A549 treated with Hydrocortisone at 1 μM for 4 hours (cell line): ENCODE measurements around the gene NTN4. TPM values are rescaled to one million over a fixed set of nuclear protein-coding genes. Genes with fewer than 3 reads are reported as not detected.

Experiments used
- total RNA-seq: library from RNA; stranded (reverse); fragments of 200-300 nt; extraction: Qiagen RNA extraction; gene quantifications from 5 replicates; pipeline ENCODE4 v1.2.3, GENCODE V29; 2022

Gene NTN4
- 36.5 to 45.2 TPM (median 42.3 TPM) in 5 replicates for total RNA-seq

DNA sequence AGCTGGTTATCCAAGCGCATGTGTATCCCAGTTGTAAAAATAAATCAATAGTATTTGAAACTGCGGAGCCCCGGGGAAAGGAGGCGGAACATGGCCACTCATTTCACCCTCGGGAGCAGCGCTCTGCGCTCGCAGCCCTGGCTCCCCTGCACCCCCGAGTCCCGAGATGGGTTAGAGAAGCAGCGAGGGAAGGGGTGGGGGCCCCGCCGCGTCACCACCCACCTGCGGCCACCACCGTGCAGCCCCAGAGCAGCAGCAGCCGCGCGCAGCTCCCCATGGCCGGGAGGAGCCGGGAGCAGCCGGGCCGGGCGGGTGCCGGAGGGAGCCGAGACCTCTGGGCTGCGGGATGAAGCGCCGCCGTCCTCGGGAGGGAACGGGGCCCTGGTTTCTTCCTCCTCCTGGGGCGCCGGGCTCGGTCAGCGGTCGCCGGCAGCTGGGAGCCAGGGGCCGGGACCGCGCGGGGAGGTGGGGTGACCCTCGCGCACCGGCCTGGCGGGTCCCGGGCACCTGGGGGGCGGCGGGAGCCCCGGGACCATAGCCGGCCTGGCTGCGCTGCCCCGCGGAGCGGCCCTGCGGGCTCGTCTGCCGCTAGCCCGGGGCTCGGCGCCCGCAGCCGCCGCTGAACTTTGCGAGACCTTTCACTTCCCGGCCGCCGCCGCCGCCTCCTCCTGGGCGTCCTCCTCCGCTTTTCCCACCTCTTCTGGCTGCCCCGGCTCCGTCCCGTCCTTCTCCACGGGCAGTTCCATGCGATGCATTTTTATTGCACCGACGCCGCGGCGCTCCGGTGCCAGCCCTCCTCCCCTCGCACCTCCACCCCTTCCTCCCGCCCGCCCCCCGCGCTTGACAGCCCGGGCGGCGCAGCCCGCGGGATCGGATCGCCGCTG lies at the start of gene NTN4:
TSS of gene NTN4 (minus strand) at position 732 of the 884 bp plus-strand sequence. CDS start at position 277, 455 bp downstream.

Other genes with a start within 250 kb of the NTN4 start
- gene USP44, start 239.3 kb downstream of the NTN4 start, total RNA-seq: 0.13 to 0.25 TPM (median 0.14 TPM) in 5 replicates
- gene SNRPF, start 68.2 kb upstream of the NTN4 start, total RNA-seq: 110 to 136 TPM (median 117 TPM) in 5 replicates
- 0.07 to 0.30 TPM (median 0.14 TPM) in 5 replicates for gene CCDC38, start 151.8 kb upstream of the NTN4 start, total RNA-seq
- 2.1 to 3.0 TPM (median 2.4 TPM) in 5 replicates for gene AMDHD1, start 152.6 kb upstream of the NTN4 start, total RNA-seq
- 0.60 to 1.0 TPM (median 0.72 TPM) in 5 replicates for gene HAL, start 205.6 kb upstream of the NTN4 start, total RNA-seq
- 90.5 to 119 TPM (median 96.9 TPM) in 5 replicates for gene LTA4H, start 244.8 kb upstream of the NTN4 start, total RNA-seq